KMS-11 (cell line): ENCODE results near the gene OR1K1.

Experiments used
- H2AFZ ChIP-seq: fragments of 200-600 bp; sonication (generic); 2 replicates; pipeline ENCODE4 v1.6.1; 2016; ENCODE audit warnings: antibody characterized with exemption, mixed run types, low read depth
- H3K27ac ChIP-seq: fragments of 200-600 bp; sonication (generic); 2 replicates; pipeline ENCODE4 v1.6.1; 2016; ENCODE audit warnings: mild to moderate bottlenecking, mixed run types
- H3K27me3 ChIP-seq: fragments of 200-600 bp; sonication (generic); 2 replicates; pipeline ENCODE4 v1.6.1; 2017; ENCODE audit warnings: mild to moderate bottlenecking, low read depth, mixed run types, moderate library complexity; ENCODE audit not compliant: insufficient read depth
- H3K36me3 ChIP-seq: fragments of 200-600 bp; sonication (generic); 2 replicates; pipeline ENCODE4 v1.6.1; 2017; ENCODE audit warnings: mild to moderate bottlenecking, mixed run types; ENCODE audit not compliant: insufficient read depth
- H3K4me1 ChIP-seq: fragments of 200-600 bp; sonication (generic); 2 replicates; pipeline ENCODE4 v1.6.1; 2016; ENCODE audit warnings: mild to moderate bottlenecking, low read depth, mixed run types; ENCODE audit not compliant: poor library complexity, severe bottlenecking
- H3K4me2 ChIP-seq: fragments of 200-600 bp; sonication (generic); 2 replicates; pipeline ENCODE4 v1.7.0; 2016; ENCODE audit warnings: mild to moderate bottlenecking, mixed run types
- H3K4me3 ChIP-seq: fragments of 200-600 bp; sonication (generic); IDR thresholded peaks from 2 replicates; pipeline ENCODE4 v1.6.1; 2017; ENCODE audit warnings: low read depth, low read length, mixed read lengths; ENCODE audit not compliant: insufficient read depth
- H3K79me2 ChIP-seq: fragments of 200-600 bp; sonication (generic); 2 replicates; pipeline ENCODE4 v1.6.1; 2016; ENCODE audit warnings: low read depth, mixed run types; ENCODE audit not compliant: insufficient read depth
- H3K9ac ChIP-seq: fragments of 200-600 bp; sonication (generic); 2 replicates; pipeline ENCODE4 v1.6.1; 2016; ENCODE audit warnings: mild to moderate bottlenecking, mixed run types
- H4K20me1 ChIP-seq: fragments of 200-600 bp; sonication (generic); 2 replicates; pipeline ENCODE4 v1.6.1; 2016; ENCODE audit warnings: mild to moderate bottlenecking, mixed run types; ENCODE audit not compliant: insufficient read depth
- TF ChIP-seq, protein P1 (sequence below): fragments of 200-600 bp; sonication (generic); conservative IDR thresholded peaks from 2 replicates; pipeline ENCODE4 v1.6.1; 2017; ENCODE audit warnings: low read depth, mild to moderate bottlenecking, antibody characterized with exemption, low read length, moderate library complexity, mixed read lengths

OR1K1 gene

DNA sequence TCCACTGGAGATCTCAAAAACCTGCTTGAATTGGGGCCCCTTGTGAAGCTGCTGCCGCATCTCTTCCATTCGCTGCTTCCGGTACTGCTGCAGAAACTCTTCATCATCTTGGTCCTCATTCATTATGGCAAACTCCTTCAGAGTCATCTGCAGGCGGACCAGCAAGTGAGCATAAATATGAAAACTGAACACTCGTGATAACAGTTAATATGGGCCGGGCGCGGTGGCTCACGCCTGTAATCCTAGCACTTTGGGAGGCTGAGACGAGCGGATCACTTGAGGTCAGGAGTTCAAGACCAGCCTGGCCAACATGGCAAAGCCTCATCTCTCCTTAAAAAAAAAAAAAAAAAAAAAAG is 20.5 kb downstream of the OR1K1 start:
- Histone ChIP-seq H3K79me2 (peaks cover 9% of the 10 kb centered on the region; the same call in 1 of the 2 replicates), H4K20me1 (no peaks in the 10 kb centered on the region), H3K4me2 (no peak overlapping the region), H3K4me1 (no peaks in the 10 kb centered on the region), H3K9ac (no peak overlapping the region), H3K27me3 (no peaks in the 10 kb centered on the region), H3K27ac (no peak overlapping the region), H2AFZ (no peak overlapping the region), H3K4me3 (no peak overlapping the region), H3K36me3 (no peaks in the 10 kb centered on the region)
- TF ChIP-seq, protein P1, sequence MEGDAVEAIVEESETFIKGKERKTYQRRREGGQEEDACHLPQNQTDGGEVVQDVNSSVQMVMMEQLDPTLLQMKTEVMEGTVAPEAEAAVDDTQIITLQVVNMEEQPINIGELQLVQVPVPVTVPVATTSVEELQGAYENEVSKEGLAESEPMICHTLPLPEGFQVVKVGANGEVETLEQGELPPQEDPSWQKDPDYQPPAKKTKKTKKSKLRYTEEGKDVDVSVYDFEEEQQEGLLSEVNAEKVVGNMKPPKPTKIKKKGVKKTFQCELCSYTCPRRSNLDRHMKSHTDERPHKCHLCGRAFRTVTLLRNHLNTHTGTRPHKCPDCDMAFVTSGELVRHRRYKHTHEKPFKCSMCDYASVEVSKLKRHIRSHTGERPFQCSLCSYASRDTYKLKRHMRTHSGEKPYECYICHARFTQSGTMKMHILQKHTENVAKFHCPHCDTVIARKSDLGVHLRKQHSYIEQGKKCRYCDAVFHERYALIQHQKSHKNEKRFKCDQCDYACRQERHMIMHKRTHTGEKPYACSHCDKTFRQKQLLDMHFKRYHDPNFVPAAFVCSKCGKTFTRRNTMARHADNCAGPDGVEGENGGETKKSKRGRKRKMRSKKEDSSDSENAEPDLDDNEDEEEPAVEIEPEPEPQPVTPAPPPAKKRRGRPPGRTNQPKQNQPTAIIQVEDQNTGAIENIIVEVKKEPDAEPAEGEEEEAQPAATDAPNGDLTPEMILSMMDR: no peak

DNA sequence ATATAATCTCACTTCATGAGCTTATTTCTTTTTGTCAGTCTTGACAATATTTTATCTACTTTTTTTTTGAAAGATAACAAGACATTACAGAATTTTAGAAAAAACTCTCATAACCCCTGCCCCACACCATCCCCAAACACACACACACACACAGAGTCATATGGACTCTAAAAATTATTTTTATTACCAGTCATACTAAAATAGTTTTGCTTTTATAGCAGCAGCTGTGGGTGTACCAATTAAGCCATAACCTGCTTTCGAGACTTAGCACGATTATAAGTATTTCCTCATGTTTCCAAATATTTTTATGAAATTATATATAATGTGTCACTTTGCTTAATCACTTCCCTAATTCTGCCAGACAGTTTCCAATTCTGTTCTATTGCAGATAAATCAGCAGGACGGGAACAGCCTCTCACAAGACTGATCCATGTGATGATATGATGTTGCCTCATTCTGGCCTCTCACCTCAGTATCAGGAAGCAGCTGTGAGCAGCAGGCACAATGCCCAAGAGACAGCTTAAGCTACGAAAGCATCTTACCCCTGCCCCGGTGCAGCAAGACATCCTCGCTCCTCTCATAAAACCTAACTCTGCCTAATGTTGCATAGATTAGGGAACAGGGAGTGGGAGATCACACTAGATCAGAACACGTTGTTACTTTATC is 21.5 kb downstream of the OR1K1 start:
- TF ChIP-seq, protein P1: no peak
- Histone ChIP-seq H3K4me1 (peaks cover 3% of the 10 kb centered on the region), H3K36me3 (no peaks in the 10 kb centered on the region), H4K20me1 (no peaks in the 10 kb centered on the region), H3K79me2 (peaks cover 17% of the 10 kb centered on the region; the same call in 1 of the 2 replicates), H3K4me3 (no peak overlapping the region), H3K4me2 (no peak overlapping the region), H3K27ac (no peak overlapping the region), H3K9ac (no peak overlapping the region), H3K27me3 (no peaks in the 10 kb centered on the region), H2AFZ (no peak overlapping the region)

DNA sequence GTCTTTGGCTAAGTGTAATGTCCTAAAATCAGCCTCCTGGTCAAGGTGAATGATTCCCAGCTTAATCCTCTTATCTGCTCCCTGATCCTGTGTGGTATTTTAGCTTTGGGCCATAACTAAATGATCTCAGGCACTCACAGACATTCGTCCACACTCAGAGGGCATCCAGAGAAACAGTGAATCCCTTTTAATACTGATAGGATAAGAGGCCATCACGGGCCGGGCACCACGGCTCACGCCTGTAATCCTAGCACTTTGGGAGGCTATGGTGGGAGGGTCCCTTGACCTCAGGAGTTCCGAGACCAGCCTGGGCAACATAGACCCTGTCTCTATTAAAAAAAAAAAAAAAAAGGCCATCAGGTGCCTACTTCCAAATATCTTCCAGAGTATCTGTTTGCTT is 22.1 kb downstream of the OR1K1 start:
- TF ChIP-seq, protein P1: no peak
- no peak overlapping the region for H3K4me3 ChIP-seq
- H3K9ac ChIP-seq: no peak overlapping the region
- H3K4me1 ChIP-seq: peaks cover 10% of the 10 kb centered on the region
- no peaks in the 10 kb centered on the region for H3K36me3 ChIP-seq
- H3K27me3 ChIP-seq: no peaks in the 10 kb centered on the region
- no peak overlapping the region for H3K27ac ChIP-seq
- peaks cover 20% of the 10 kb centered on the region; the same call in 1 of the 2 replicates for H3K79me2 ChIP-seq
- H2AFZ ChIP-seq: no peak overlapping the region
- H4K20me1 ChIP-seq: no peaks in the 10 kb centered on the region
- H3K4me2 ChIP-seq: no peak overlapping the region

DNA sequence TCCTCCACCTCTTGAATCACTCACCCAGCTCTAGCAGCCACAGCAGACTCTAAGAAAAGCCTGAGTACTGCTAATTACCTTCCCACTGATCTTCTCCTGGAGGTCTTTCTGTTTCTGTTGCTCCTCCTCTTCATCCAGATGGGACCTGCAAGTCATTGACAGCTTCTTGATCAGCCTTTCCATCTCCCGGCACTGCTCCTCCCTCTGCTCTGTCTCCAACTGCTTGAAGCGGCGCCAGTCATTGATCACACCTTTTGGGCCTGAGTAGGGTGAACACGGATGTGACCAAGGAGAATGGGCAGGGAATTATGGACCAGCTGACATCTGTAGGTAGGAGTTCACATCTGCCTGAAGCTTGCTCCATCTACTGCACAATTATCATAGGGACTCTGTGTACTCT is 23.0 kb downstream of the OR1K1 start:
- Histone ChIP-seq H3K4me1 (peaks cover 18% of the 10 kb centered on the region), H3K4me3 (no peak overlapping the region), H2AFZ (no peak overlapping the region), H3K27me3 (no peaks in the 10 kb centered on the region), H3K79me2 (peaks cover 28% of the 10 kb centered on the region), H3K9ac (no peak overlapping the region), H4K20me1 (no peaks in the 10 kb centered on the region), H3K4me2 (no peak overlapping the region), H3K27ac (no peak overlapping the region), H3K36me3 (no peaks in the 10 kb centered on the region)
- TF ChIP-seq, protein P1: no peak
